Measurements from ENCODE around the gene BCAS1.

The BCAS1 gene

GRCh38 chr20:54102543-54102942 lies 32.1 kb upstream of the BCAS1 start:
- no peak for DNase-seq

- no peak for DNase-seq
Measured at GRCh38 chr20:54100563-54100962, 30.2 kb upstream of the BCAS1 start.

DNA sequence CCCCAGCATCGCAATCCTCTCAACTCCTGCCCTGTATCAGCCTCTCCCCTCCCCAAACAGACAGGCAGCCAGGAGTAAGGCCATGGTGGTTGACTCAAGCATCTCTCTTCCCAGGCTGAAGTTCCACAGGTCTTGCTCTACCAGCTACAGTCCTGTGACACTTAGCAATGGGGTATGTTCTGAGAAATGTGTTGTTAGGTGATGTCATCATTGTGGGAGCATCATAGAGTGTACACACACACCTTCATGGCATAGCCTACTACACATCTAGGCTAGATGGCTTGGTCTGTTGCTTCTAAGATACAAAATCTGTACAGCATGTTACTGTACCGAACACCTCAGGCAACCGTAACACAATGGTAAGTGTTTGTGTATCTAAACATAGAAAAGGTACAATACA lies 29.5 kb upstream of the BCAS1 start:
- DNase-seq = no peak

- DNase-seq = no peak
Measured at GRCh38 chr20:54098047-54098446, 27.7 kb upstream of the BCAS1 start.

- DNase-seq = no peak
Measured at GRCh38 chr20:54097236-54097529, 26.8 kb upstream of the BCAS1 start.

DNA sequence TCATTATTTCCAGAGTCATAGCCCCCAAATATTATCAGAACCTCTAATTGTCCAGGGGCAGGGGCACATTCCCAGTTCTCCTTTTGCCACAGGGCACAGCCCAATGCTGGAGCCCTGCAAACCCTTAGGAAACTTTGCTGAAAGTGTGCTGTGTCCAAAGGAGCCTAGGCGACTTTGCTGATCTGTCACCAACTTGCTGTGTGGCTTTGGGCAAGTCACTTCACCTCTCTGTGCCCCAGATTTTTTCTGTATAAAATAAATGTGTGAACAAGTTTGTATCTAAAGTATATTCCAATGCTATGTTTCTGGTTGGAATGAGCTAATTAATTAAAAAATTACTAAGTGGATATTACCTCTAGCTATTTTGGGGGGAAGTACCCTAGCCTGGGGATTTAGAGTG lies 25.4 kb upstream of the BCAS1 start:
- DNase-seq = no peak

- no peak for DNase-seq
Measured at GRCh38 chr20:54094268-54094580, 23.8 kb upstream of the BCAS1 start.

GRCh38 chr20:54093423-54094267 lies 23.3 kb upstream of the BCAS1 start:
- no peak for DNase-seq

- DNase-seq = no peak
Measured at GRCh38 chr20:54092021-54092420, 21.6 kb upstream of the BCAS1 start.

DNA sequence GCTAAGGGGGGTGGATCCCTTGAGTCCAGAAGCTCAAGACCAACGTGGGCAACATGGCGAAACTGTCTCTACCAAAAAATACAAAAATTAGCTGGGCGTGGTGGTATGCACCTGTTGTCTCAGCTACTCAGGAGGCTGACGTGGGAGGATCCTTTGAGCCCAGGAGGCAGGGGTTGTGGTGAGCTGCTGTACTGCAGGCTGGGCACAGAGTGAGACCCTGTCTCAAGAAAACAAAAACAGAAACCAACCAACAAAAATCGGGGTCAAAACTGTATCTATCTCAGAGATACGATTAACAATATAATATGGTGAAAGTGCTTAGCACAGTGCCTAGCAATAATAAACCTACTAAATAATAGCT lies 20.7 kb upstream of the BCAS1 start:
- no peak for DNase-seq

GRCh38 chr20:54090230-54091119 lies 20.1 kb upstream of the BCAS1 start:
- no peak for DNase-seq

DNA sequence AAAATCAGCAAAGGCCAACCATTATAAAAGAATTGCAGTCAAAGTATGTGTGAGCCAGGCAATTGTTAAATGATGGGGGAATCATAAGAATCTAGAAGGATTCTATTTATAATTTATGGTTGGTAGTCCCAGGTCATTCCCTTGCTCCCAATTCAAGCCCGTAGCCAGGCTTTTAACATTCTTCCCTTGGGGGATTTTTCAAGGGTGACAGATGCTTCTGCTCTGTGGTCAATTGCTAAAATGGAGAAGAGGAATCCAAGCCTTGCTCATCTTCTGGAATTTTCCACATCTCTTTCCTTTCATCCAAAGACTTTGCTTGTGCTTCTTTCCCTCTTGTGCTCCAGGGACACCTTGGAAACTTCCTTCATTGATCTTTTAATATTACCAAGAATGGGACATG lies 18.0 kb upstream of the BCAS1 start:
- no peak for DNase-seq

GRCh38 chr20:54086507-54087039 lies 16.2 kb upstream of the BCAS1 start:
- DNase-seq = no peak

GRCh38 chr20:54085910-54086309 lies 15.5 kb upstream of the BCAS1 start:
- DNase-seq = no peak

DNA sequence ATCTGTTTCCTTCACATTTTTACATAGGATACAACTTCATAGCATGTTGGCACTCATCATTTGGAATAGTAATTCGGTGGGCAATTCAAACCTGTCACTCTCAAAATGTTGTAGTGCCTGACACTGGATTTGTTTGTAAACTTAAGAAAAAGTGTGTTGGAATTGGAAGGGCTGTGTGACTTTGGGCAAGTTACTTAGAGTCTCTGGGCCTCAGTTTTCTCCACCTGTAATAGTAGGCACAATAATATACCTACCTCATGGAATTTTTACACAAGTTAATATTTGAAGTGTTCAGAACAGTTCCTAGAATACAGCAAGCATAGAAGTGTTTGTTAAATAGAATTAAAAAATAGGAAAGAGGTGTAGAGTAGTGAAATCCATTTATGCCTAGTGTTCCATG lies 15.0 kb upstream of the BCAS1 start:
- DNase-seq = no peak

DNA sequence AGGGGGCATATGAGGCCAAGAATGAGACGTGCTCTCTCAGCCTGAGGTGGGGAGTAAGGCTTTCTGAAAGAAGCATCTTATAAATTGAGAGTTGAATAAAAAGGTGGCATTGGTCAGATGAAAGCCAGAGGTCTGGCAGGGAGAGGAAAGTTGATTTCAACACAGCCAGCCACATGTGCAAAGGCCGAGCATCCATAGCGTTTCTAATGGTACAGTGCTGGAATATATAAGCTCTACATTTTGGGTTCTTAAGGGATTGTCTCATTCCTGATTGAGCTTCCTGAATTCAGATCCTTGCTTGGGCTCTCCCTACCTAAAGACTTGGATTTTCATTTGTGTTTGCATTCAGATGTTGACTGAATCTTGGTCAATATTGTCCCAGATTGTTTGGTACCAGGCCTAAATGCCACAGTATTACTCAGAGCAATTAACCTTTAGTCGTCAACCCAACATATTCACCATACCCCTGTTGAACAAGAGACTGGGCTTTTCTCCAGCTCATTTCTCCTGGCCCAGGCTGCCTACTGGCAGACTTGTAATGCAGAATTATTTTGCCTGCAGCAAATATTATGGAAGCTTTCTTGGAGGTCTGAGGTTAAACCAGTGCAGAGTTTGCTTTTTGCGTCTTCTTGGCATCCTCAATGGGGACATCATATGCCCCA lies 14.5 kb upstream of the BCAS1 start:
- DNase-seq = no peak

DNA sequence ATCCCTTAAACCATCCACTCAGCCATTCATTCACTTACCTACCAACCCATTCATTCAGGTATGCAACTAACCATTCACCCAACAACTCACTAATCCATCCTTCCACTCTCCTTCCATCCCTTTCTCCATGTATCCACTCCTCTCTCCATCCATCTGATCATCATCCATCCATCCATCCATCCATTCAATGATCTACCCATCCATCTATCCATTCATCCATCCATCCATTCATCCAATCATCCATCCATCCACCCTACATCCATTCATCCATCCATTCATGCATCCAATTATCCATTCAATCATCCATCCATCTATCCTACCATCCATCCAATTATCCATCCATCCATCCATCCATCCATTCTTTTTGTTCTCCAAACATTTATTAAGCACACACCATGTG lies 13.8 kb upstream of the BCAS1 start:
- DNase-seq = no peak

DNA sequence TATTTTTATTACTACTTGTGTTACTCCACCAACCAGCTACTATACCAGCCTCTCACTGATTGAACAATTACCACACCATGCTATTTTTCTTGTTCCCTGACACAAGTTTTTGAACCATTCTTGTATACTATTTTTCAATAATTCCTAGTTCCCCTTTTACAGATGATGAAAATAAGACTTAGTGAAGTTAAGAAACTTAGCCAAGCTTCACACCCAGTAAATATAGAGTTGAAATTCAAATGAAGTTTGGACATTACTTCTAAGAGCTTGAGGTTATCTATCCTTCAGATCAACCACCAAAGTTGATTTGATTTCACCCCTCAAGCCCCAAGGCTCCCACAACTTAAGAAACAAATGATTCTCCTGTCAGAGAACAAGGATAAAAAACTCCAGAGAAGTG lies 13.1 kb upstream of the BCAS1 start:
- no peak for DNase-seq

- DNase-seq = no peak
Measured at GRCh38 chr20:54082100-54082499, 11.7 kb upstream of the BCAS1 start.

GRCh38 chr20:54079652-54080051 lies 9.3 kb upstream of the BCAS1 start:
- no peak for DNase-seq

DNA sequence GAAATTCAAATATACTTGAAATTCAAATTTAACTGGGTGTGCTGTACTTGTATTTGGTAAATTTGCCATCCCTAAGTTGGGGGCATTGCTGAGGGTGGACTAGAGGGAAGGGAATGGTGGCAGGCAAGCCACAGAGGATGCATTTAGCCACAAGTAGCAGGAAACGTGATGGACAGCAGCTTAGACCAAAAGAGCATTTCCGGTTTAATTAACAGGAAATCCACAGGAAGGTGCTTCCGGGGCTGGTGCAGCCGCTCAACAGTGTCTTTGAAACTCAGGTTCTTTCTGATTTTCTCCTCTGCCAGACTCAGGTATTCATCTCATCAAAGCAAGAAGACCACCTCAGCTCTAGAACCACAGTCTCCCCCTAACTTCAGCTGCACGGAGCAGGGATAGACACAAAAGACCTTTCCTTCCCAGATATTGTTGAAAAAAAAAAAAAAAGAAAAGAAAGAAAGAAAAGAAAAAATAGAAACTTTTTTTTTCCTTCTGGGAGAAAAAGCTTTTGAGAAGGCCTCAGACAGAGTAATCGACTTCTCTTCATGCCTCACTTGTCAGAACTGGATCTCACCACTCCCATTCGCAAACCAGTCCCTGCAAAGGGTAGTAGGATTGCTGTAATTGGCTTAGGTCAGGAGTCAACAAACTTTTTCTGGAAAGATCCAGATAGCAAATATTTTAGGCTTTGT lies 8.0 kb upstream of the BCAS1 start:
- peak; percentile 86 for DNase-seq

DNA sequence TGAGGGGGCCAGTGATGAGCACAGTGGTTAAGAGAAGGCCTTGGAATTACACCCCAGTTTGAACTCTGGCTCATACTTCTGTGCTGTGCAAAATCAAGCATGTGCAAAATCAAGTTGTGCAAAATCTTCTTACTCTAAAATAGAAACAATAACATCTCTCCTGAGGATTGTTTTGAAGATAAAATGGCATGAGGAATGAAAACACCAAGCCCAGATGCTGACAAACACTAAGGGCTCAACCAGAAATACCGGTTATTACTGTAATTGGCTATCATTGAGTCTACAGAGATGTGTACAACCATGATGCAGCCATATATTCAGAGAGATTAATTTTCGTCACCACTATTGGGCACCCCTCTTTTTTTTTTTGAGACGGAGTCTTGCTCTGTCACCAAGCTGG lies 5.9 kb upstream of the BCAS1 start:
- DNase-seq = no peak

GRCh38 chr20:54075322-54075721 lies 4.9 kb upstream of the BCAS1 start:
- no peak for DNase-seq
